ENCODE results near the gene ARHGEF1.

The ARHGEF1 gene

GRCh38 chr19:41883821-41884733 lies 1.1 kb downstream of the ARHGEF1 start:
- peak; percentile 82 for DNase-seq (ENCODE audit: low read depth)

GRCh38 chr19:41886761-41887710 lies 4.1 kb downstream of the ARHGEF1 start:
- no peak for DNase-seq (ENCODE audit: low read depth)

- DNase-seq (ENCODE audit: low read depth) = peak; percentile 38
Measured at GRCh38 chr19:41887711-41888382, 4.9 kb downstream of the ARHGEF1 start.

- DNase-seq (ENCODE audit: low read depth) = no peak
Measured at GRCh38 chr19:41888926-41889325, 5.9 kb downstream of the ARHGEF1 start.

- DNase-seq (ENCODE audit: low read depth) = no peak
Measured at GRCh38 chr19:41889896-41890295, 6.9 kb downstream of the ARHGEF1 start.

GRCh38 chr19:41890936-41891335 lies 8.0 kb downstream of the ARHGEF1 start:
- no peak for DNase-seq (ENCODE audit: low read depth)

- no peak for DNase-seq (ENCODE audit: low read depth)
Measured at GRCh38 chr19:41892173-41892902, 9.4 kb downstream of the ARHGEF1 start.

- DNase-seq (ENCODE audit: low read depth) = no peak
Measured at GRCh38 chr19:41893899-41894298, 10.9 kb downstream of the ARHGEF1 start.

- no peak for DNase-seq (ENCODE audit: low read depth)
Measured at GRCh38 chr19:41894350-41894749, 11.4 kb downstream of the ARHGEF1 start.

- DNase-seq (ENCODE audit: low read depth) = no peak
Measured at GRCh38 chr19:41895745-41896580, 13.0 kb downstream of the ARHGEF1 start.

- DNase-seq (ENCODE audit: low read depth) = no peak
Measured at GRCh38 chr19:41896581-41896942, 13.6 kb downstream of the ARHGEF1 start.

- DNase-seq (ENCODE audit: low read depth) = no peak
Measured at GRCh38 chr19:41897181-41897580, 14.2 kb downstream of the ARHGEF1 start.

- DNase-seq (ENCODE audit: low read depth) = no peak
Measured at GRCh38 chr19:41897820-41898219, 14.8 kb downstream of the ARHGEF1 start.

GRCh38 chr19:41898235-41898634 lies 15.3 kb downstream of the ARHGEF1 start:
- no peak for DNase-seq (ENCODE audit: low read depth)

GRCh38 chr19:41901707-41902360 lies 18.9 kb downstream of the ARHGEF1 start:
- no peak for DNase-seq (ENCODE audit: low read depth)

- no peak for DNase-seq (ENCODE audit: low read depth)
Measured at GRCh38 chr19:41902594-41902993, 19.6 kb downstream of the ARHGEF1 start.

GRCh38 chr19:41903193-41903953 lies 20.4 kb downstream of the ARHGEF1 start:
- DNase-seq (ENCODE audit: low read depth) = no peak

GRCh38 chr19:41904118-41904870 lies 21.3 kb downstream of the ARHGEF1 start:
- DNase-seq (ENCODE audit: low read depth) = no peak

Data from non-pigmented ciliary epithelial cell (primary cell).